ENCODE measurements around the gene RAB40C.

DNA sequence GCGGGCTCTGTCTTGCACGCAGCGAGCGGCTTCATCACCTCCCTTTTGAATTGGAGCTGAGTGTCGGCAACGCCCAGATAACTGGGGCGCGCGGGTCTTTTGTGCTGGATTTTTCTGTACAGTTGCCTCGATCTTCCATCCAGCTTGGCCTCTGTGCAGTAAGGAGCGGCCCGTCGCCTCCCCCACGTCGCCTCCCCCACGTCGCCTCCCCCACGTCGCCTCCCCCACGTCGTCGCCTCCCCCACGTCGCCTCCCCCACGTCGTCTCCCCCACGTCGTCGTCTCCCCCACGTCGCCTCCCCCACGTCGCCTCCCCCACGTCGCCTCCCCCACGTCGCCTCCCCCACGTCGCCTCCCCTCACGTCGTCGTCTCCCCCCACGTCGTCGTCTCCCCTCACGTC, 45.3 kb upstream of the RAB40C start:
- TF ChIP-seq POLR2A (IDR thresholded peaks at IDR 0.05) (no peak), CTCF (IDR thresholded peaks at IDR 0.05) (no peak)
